OCI-LY7 (cell line): ENCODE measurements around the gene PLD1. TPM values are rescaled to one million over a fixed set of nuclear protein-coding genes. Genes with fewer than 3 reads are reported as not detected.

Experiments used
- BruUV-seq: library from RNA; stranded (reverse); fragments of 400-500 nt; replicated peaks from 2 replicates; lab custom pipeline; 2021; lab: Mats Ljungman, UMichigan
- CTCF ChIA-PET: fragments of 300-600 bp; sonication (Branson Sonifier 250); formaldehyde crosslinking; loops from one replicate; lab custom pipeline; 2022; ENCODE audit warnings: antibody characterized with exemption; ENCODE audit not compliant: unreplicated experiment; lab: Charles Lee
- POLR2A ChIA-PET: fragments of 300-600 bp; sonication (Branson Sonifier 250); formaldehyde crosslinking; loops from one replicate; lab custom pipeline; 2022; ENCODE audit warnings: antibody characterized with exemption; lab: Charles Lee
- DNase-seq: peaks from one replicate; pipeline ENCODE4 v3.0.0-alpha.2; 2015; ENCODE audit warnings: low spot score
- H2AFZ ChIP-seq: fragments of 200-600 bp; sonication (generic), shearing (Covaris generic); 2 replicates; pipeline ENCODE4 v1.6.1; 2014; ENCODE audit warnings: mild to moderate bottlenecking, antibody characterized with exemption, low read length, moderate library complexity
- H3K27ac ChIP-seq: fragments of 200-600 bp; sonication (generic); 2 replicates; pipeline ENCODE4 v1.5.1; 2014; ENCODE audit warnings: mixed run types, low read depth, mild to moderate bottlenecking, moderate library complexity, low read length, inconsistent platforms; ENCODE audit not compliant: poor library complexity, severe bottlenecking
- H3K36me3 ChIP-seq: fragments of 200-600 bp; sonication (generic); 2 replicates; pipeline ENCODE4 v1.6.1; 2014; ENCODE audit warnings: mild to moderate bottlenecking, antibody characterized with exemption, low read length, moderate library complexity, mixed read lengths; ENCODE audit not compliant: insufficient read depth
- H3K4me1 ChIP-seq: fragments of 200-600 bp; sonication (generic); 2 replicates; pipeline ENCODE4 v1.5.1; 2014; ENCODE audit warnings: mild to moderate bottlenecking, low read length; ENCODE audit not compliant: insufficient read depth, poor library complexity, severe bottlenecking
- H3K4me2 ChIP-seq: fragments of 200-600 bp; sonication (generic); 2 replicates; pipeline ENCODE4 v1.6.1; 2014; ENCODE audit warnings: mild to moderate bottlenecking, low read length
- H3K4me3 ChIP-seq: fragments of 200-600 bp; sonication (generic); 2 replicates; pipeline ENCODE4 v1.5.1; 2014; ENCODE audit warnings: mild to moderate bottlenecking, low read depth, low read length; ENCODE audit not compliant: poor library complexity, severe bottlenecking
- H3K79me2 ChIP-seq: fragments of 200-600 bp; sonication (generic); 2 replicates; pipeline ENCODE4 v1.6.1; 2016; ENCODE audit warnings: low read depth, mild to moderate bottlenecking, low read length, moderate library complexity, mixed read lengths; ENCODE audit not compliant: insufficient read depth
- H3K9me2 ChIP-seq: fragments of 200-600 bp; sonication (generic); 2 replicates; pipeline ENCODE4 v1.6.1; 2016; ENCODE audit warnings: mild to moderate bottlenecking, low read length, mixed read lengths; ENCODE audit not compliant: insufficient read depth
- H3K9me3 ChIP-seq: fragments of 200-600 bp; sonication (generic); 2 replicates; pipeline ENCODE4 v1.6.1; 2014; ENCODE audit warnings: mild to moderate bottlenecking, mixed run types, low read length, mixed read lengths
- H4K20me1 ChIP-seq: fragments of 200-600 bp; sonication (generic); 2 replicates; pipeline ENCODE4 v1.6.1; 2014; ENCODE audit warnings: mild to moderate bottlenecking, antibody characterized with exemption, low read length, moderate library complexity, mixed read lengths; ENCODE audit not compliant: insufficient read depth
- EZH2phosphoT487 ChIP-seq: fragments of 200-600 bp; sonication (generic); IDR thresholded peaks from 2 replicates; pipeline ENCODE4 v1.6.1; 2018; ENCODE audit warnings: low read depth, borderline replicate concordance, mild to moderate bottlenecking, mixed run types, antibody characterized with exemption, low read length, moderate library complexity, mixed read lengths
- intact Hi-C: fragments of 100-400 bp; cut with micrococcal nuclease; formaldehyde crosslinking; loops from one replicate; pipeline ENCODE4 v1.10.0; 2022; ENCODE audit not compliant: unreplicated experiment
- total RNA-seq, 2 experiments: library from RNA; depleted of rRNA in 1 of 2; stranded (reverse); fragments of >200 nt in 1 of 2; shearing (Covaris generic) in 1 of 2; gene quantifications; 2 replicates each; pipeline ENCODE4 v1.2.3, GENCODE V29; 2014 to 2022
- TF ChIP-seq, protein P1 (sequence below): fragments of 200-600 bp; sonication (generic); conservative IDR thresholded peaks from 2 replicates; pipeline ENCODE4 v1.5.1; 2014; ENCODE audit warnings: mild to moderate bottlenecking, antibody characterized with exemption, low read length, moderate library complexity, mixed read lengths

Gene PLD1
- total RNA-seq, 2 experiments from 2014 or later = not detected

DNA sequence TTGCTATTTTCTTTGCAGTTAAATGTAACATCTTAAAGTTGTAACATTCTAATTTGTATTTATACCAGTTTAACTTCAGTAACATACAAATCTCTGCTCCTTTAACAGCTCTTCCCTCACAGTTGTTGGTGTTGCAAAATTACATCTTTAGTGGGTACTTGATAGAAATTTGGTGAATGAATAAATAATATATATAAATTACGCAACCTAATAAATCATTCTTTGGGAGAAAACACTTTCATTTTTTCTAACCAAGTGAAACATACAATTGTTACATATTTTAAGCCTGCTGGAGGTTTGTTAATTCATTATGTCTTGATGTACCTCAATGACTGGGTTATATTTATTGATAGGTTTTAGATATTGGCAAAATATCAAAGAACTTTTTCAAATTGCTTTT lies 118.8 kb downstream of the PLD1 start:
- no peak overlapping the region for H2AFZ ChIP-seq
- H3K27ac ChIP-seq = no peak overlapping the region
- no peaks in the 10 kb centered on the region for H3K4me1 ChIP-seq
- H3K9me3 ChIP-seq = no peaks in the 10 kb centered on the region
- CTCF ChIA-PET = no interaction called here
- H3K4me3 ChIP-seq = no peak overlapping the region
- POLR2A ChIA-PET = interaction anchor here (0.7 kb wide), 1 partner anchor 20 kb away, joined by 3 read pairs; no protein-coding TSS in a partner anchor
- no TSS peak for BruUV-seq
- H3K9me2 ChIP-seq = no peaks in the 10 kb centered on the region
- H3K4me2 ChIP-seq = no peak overlapping the region
- no peaks in the 10 kb centered on the region for H3K79me2 ChIP-seq
- intact Hi-C loops = no loop called here
- no peak for DNase-seq
- TF ChIP-seq, protein P1, sequence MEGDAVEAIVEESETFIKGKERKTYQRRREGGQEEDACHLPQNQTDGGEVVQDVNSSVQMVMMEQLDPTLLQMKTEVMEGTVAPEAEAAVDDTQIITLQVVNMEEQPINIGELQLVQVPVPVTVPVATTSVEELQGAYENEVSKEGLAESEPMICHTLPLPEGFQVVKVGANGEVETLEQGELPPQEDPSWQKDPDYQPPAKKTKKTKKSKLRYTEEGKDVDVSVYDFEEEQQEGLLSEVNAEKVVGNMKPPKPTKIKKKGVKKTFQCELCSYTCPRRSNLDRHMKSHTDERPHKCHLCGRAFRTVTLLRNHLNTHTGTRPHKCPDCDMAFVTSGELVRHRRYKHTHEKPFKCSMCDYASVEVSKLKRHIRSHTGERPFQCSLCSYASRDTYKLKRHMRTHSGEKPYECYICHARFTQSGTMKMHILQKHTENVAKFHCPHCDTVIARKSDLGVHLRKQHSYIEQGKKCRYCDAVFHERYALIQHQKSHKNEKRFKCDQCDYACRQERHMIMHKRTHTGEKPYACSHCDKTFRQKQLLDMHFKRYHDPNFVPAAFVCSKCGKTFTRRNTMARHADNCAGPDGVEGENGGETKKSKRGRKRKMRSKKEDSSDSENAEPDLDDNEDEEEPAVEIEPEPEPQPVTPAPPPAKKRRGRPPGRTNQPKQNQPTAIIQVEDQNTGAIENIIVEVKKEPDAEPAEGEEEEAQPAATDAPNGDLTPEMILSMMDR = no peak
- TF ChIP-seq EZH2phosphoT487 = no peak
- H4K20me1 ChIP-seq = no peaks in the 10 kb centered on the region
- no peaks in the 10 kb centered on the region for H3K36me3 ChIP-seq

DNA sequence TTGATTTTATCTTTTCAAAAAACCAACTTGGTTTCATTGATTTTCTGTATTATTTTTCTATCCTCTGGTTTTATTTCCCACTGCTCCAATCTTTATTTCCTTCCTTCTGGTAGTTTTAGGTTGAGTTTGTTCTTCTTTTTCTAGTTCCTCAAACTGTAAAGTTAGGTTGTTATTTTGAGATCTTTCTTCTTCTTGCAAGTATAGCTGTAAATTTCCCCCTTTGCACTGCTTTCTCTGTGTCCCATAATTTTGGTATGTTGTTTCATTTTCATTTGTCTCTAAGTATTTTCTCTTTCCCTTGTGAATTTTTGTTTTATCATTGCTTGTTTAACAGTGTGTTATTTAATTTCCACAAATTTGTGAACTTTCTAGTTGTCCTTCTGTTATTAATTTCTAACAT lies 120.0 kb downstream of the PLD1 start:
- H3K4me3 ChIP-seq = no peak overlapping the region
- DNase-seq = no peak
- H3K4me1 ChIP-seq = no peaks in the 10 kb centered on the region
- H3K36me3 ChIP-seq = no peaks in the 10 kb centered on the region
- no peaks in the 10 kb centered on the region for H3K79me2 ChIP-seq
- BruUV-seq = no TSS peak
- no peak overlapping the region for H3K27ac ChIP-seq
- ChIA-PET POLR2A (interaction anchor here (0.8 kb wide), 1 partner anchor 797 kb away, joined by 3 read pairs; no protein-coding TSS in a partner anchor), CTCF (no interaction called here)
- no peak overlapping the region for H2AFZ ChIP-seq
- H3K9me2 ChIP-seq = no peaks in the 10 kb centered on the region
- no peaks in the 10 kb centered on the region for H3K9me3 ChIP-seq
- no peaks in the 10 kb centered on the region for H4K20me1 ChIP-seq
- no peak for TF ChIP-seq EZH2phosphoT487
- TF ChIP-seq, protein P1 = no peak
- intact Hi-C loops = no loop called here
- H3K4me2 ChIP-seq = no peak overlapping the region

DNA sequence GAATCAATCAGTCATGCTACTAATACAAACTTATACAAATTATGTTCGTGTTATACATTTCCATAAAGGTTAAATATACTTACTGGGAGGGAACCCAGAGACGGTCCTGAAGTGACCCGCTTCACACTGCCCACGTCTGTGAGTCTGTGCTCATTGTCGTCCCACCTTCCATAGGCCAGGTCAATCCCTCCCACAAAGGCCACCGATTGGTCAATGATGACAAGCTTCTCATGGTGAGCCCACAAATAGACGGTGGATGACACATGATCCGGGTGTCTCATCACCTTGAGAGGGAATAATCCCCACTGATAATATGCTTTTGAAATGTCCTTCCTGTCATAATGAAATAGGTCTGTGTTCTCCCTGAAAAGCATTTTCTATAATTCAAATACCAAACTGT lies 121.7 kb downstream of the PLD1 start:
- Histone ChIP-seq H3K4me2 (no peak overlapping the region), H3K36me3 (no peaks in the 10 kb centered on the region), H3K9me3 (no peaks in the 10 kb centered on the region), H4K20me1 (no peaks in the 10 kb centered on the region), H3K79me2 (no peaks in the 10 kb centered on the region), H3K4me3 (no peak overlapping the region), H3K27ac (no peak overlapping the region), H2AFZ (no peak overlapping the region), H3K4me1 (no peaks in the 10 kb centered on the region), H3K9me2 (no peaks in the 10 kb centered on the region)
- BruUV-seq = no TSS peak
- no peak for DNase-seq
- intact Hi-C loops = no loop called here
- POLR2A ChIA-PET = interaction anchor here (0.5 to 2.2 kb wide), 2 partner anchors 10 to 12 kb away, joined by 3 to 8 read pairs; no protein-coding TSS in a partner anchor
- TF ChIP-seq, protein P1 = no peak
- TF ChIP-seq EZH2phosphoT487 = no peak
- CTCF ChIA-PET = no interaction called here
